HG03469 (cell line): ENCODE measurements around the gene EEF2KMT.
"Not testable (repeated sequence)": the region's sequence is repeated elsewhere in the genome, so short reads cannot be mapped to it uniquely, and the experiment has no call there.

ENCODE experiments used
- ATAC-seq: cut with Tn5 transposase; IDR thresholded peaks from one replicate; pipeline ENCODE4 v1.9.1; 2021; ENCODE audit warnings: mild to moderate bottlenecking, moderate library complexity, moderate number of reproducible peaks; ENCODE audit not compliant: unreplicated experiment

Gene EEF2KMT

GRCh38 chr16:5071341-5071680 is 26.3 kb downstream of the EEF2KMT start:
- no peak for ATAC-seq

- no peak for ATAC-seq
These were observed 27.0 kb downstream of the EEF2KMT start for GRCh38 chr16:5070431-5071186.

GRCh38 chr16:5069854-5070253 is 27.7 kb downstream of the EEF2KMT start:
- no peak for ATAC-seq

GRCh38 chr16:5069048-5069447 is 28.5 kb downstream of the EEF2KMT start:
- ATAC-seq, result no peak

- ATAC-seq, result no peak
These were observed 31.1 kb downstream of the EEF2KMT start for GRCh38 chr16:5066511-5066910.

GRCh38 chr16:5065813-5066212 is 31.8 kb downstream of the EEF2KMT start, which contains the start of gene C16orf89:
Gene C16orf89, minus strand, starts transcription at chr16:5065956. Its CDS starts 48 bp downstream, at chr16:5065908.
- ATAC-seq, result no peak

GRCh38 chr16:5065326-5065725 is 32.3 kb downstream of the EEF2KMT start:
- no peak for ATAC-seq

GRCh38 chr16:5064915-5065314 is 32.7 kb downstream of the EEF2KMT start:
- ATAC-seq, result no peak

- ATAC-seq, result no peak
These were observed 34.5 kb downstream of the EEF2KMT start for GRCh38 chr16:5062790-5063765.

GRCh38 chr16:5062051-5062450 is 35.5 kb downstream of the EEF2KMT start:
- peak; percentile 82 for ATAC-seq

- no peak for ATAC-seq
These were observed 37.4 kb downstream of the EEF2KMT start for GRCh38 chr16:5060073-5060641.

- ATAC-seq, result no peak
These were observed 38.1 kb downstream of the EEF2KMT start for GRCh38 chr16:5059386-5060072.

GRCh38 chr16:5058476-5058875 is 39.1 kb downstream of the EEF2KMT start:
- no peak for ATAC-seq

GRCh38 chr16:5056352-5056751 is 41.2 kb downstream of the EEF2KMT start:
- ATAC-seq, result no peak

- ATAC-seq, result no peak
These were observed 42.4 kb downstream of the EEF2KMT start for GRCh38 chr16:5054876-5055865.

GRCh38 chr16:5046914-5047313 is 50.7 kb downstream of the EEF2KMT start:
- ATAC-seq, result no peak

GRCh38 chr16:5045499-5046115 is 52.0 kb downstream of the EEF2KMT start:
- no peak for ATAC-seq

- ATAC-seq, result not testable (repeated sequence)
These were observed 53.0 kb downstream of the EEF2KMT start for GRCh38 chr16:5044581-5044980.

- ATAC-seq, result no peak
These were observed 53.5 kb downstream of the EEF2KMT start for GRCh38 chr16:5044011-5044540.
